Measurements from ENCODE around the gene ZNF107. TPM values are rescaled to one million over a fixed set of nuclear protein-coding genes. Genes with fewer than 3 reads are reported as not detected.

The ZNF107 gene
- total and polyA plus RNA-seq, 2 of the 4 experiments (the other 2 are of a cell fraction) = 2.0 to 2.5 TPM

DNA sequence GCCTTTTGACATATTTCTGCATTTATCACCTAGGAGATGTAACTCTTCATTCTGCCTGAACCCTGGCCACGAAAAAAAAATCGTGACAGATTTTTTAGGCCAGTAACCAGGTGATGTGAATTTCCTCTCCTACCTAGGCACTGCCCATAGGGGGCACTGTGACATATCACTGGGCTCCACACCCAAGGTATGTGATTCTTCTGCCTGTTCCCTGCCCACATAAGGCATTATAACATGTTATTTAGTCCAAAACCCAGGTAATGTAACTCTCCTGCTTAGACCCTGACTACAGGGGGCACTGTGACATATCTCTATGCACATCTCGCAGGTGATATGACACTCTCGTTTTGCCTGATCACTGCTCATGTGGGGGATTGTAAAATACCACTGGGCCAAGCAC is 29.5 kb upstream of the ZNF107 start:
- H3K4me1 ChIP-seq (ENCODE audit: control insufficient read depth, insufficient read depth, low read length) = no peaks in the 10 kb centered on the region
- dilution Hi-C loops (cut with HindIII; ENCODE audit: low sequenced_read_pairs, unreplicated experiment) = no loop called here
- no peak for ATAC-seq (ENCODE audit: low read depth)
- POLR2A ChIA-PET (ENCODE audit: unreplicated experiment) = no interaction called here
- H2BK20ac ChIP-seq (ENCODE audit: low read depth, low read length) = no peak overlapping the region
- H3K79me1 ChIP-seq (ENCODE audit: low read depth in 1 of 2, low read length in 2 of 2) = no peaks in the 10 kb centered on the region
- H3K14ac ChIP-seq (replicated peaks; ENCODE audit: low read depth, low read length) = no peak overlapping the region
- H3K4ac ChIP-seq (ENCODE audit: low read depth, low read length) = no peak overlapping the region
- no peak overlapping the region for H3K18ac ChIP-seq (ENCODE audit: low read depth, low read length)
- intact Hi-C loops (cut with micrococcal nuclease) = no loop called here
- no peak overlapping the region for H4K91ac ChIP-seq (ENCODE audit: insufficient read depth, low read depth, low read length)
- no TSS peak for BruUV-seq (replicated peaks)
- no peaks in the 10 kb centered on the region for H4K20me1 ChIP-seq (ENCODE audit: insufficient read depth, low read length)
- no peak overlapping the region for H2BK5ac ChIP-seq (ENCODE audit: low read depth, low read length, poor library complexity, severe bottlenecking)
- H3K27ac ChIP-seq (ENCODE audit: insufficient read depth, low read length) = no peak overlapping the region
- no peaks in the 10 kb centered on the region for H3K36me3 ChIP-seq (ENCODE audit: control insufficient read depth, insufficient read depth, low read length)
- no peak overlapping the region for H2BK120ac ChIP-seq (ENCODE audit: low read depth, low read length)
- no peaks in the 10 kb centered on the region for H3K9me1 ChIP-seq (ENCODE audit: insufficient read depth, low read length)
- H4K5ac ChIP-seq (ENCODE audit: low read depth, low read length) = no peak overlapping the region
- no peak overlapping the region for H4K8ac ChIP-seq (ENCODE audit: low read depth in 2 of 2, low read length in 2 of 2)
- TF ChIP-seq, protein P1, sequence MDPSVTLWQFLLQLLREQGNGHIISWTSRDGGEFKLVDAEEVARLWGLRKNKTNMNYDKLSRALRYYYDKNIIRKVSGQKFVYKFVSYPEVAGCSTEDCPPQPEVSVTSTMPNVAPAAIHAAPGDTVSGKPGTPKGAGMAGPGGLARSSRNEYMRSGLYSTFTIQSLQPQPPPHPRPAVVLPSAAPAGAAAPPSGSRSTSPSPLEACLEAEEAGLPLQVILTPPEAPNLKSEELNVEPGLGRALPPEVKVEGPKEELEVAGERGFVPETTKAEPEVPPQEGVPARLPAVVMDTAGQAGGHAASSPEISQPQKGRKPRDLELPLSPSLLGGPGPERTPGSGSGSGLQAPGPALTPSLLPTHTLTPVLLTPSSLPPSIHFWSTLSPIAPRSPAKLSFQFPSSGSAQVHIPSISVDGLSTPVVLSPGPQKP (IDR thresholded peaks at IDR 0.05; ENCODE audit: borderline replicate concordance, low read depth, low read length) = no peak
- TF ChIP-seq, protein P2, sequence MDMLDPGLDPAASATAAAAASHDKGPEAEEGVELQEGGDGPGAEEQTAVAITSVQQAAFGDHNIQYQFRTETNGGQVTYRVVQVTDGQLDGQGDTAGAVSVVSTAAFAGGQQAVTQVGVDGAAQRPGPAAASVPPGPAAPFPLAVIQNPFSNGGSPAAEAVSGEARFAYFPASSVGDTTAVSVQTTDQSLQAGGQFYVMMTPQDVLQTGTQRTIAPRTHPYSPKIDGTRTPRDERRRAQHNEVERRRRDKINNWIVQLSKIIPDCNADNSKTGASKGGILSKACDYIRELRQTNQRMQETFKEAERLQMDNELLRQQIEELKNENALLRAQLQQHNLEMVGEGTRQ (IDR thresholded peaks at IDR 0.05; ENCODE audit: low read depth, low read length) = no peak
- no peak for TF ChIP-seq MAFK (IDR thresholded peaks at IDR 0.05; ENCODE audit: low read depth, low read length)
- no peak for TF ChIP-seq BHLHE40 (IDR thresholded peaks at IDR 0.05; ENCODE audit: low read depth, low read length)
- TF ChIP-seq MXI1 (IDR thresholded peaks at IDR 0.05; ENCODE audit: borderline replicate concordance, low read depth, low read length) = no peak
- TF ChIP-seq RCOR1 (IDR thresholded peaks at IDR 0.05; ENCODE audit: insufficient replicate concordance, low read length) = no peak
- TF ChIP-seq FOS (IDR thresholded peaks at IDR 0.05; ENCODE audit: low read depth, low read length) = no peak
- TF ChIP-seq POLR2A (IDR thresholded peaks at IDR 0.05; ENCODE audit: low read depth, low read length) = no peak
- TF ChIP-seq SMC3 (IDR thresholded peaks at IDR 0.05; ENCODE audit: low read depth, low read length) = no peak
- no peak for TF ChIP-seq CHD1 (IDR thresholded peaks at IDR 0.05; ENCODE audit: low read depth, low read length)
- TF ChIP-seq NFE2L2 (IDR thresholded peaks at IDR 0.05; ENCODE audit: low read depth, low read length) = no peak
- TF ChIP-seq CEBPB (IDR thresholded peaks at IDR 0.05; ENCODE audit: low read depth, low read length) = no peak
- TF ChIP-seq RAD21 (IDR thresholded peaks at IDR 0.05; ENCODE audit: low read length) = no peak
- no peak for TF ChIP-seq MAZ (IDR thresholded peaks at IDR 0.05; ENCODE audit: borderline replicate concordance, low read depth, low read length)
- TF ChIP-seq, protein P3, sequence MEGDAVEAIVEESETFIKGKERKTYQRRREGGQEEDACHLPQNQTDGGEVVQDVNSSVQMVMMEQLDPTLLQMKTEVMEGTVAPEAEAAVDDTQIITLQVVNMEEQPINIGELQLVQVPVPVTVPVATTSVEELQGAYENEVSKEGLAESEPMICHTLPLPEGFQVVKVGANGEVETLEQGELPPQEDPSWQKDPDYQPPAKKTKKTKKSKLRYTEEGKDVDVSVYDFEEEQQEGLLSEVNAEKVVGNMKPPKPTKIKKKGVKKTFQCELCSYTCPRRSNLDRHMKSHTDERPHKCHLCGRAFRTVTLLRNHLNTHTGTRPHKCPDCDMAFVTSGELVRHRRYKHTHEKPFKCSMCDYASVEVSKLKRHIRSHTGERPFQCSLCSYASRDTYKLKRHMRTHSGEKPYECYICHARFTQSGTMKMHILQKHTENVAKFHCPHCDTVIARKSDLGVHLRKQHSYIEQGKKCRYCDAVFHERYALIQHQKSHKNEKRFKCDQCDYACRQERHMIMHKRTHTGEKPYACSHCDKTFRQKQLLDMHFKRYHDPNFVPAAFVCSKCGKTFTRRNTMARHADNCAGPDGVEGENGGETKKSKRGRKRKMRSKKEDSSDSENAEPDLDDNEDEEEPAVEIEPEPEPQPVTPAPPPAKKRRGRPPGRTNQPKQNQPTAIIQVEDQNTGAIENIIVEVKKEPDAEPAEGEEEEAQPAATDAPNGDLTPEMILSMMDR (conservative IDR thresholded peaks at IDR 0.05; ENCODE audit: low read depth, low read length) = no peak
- no peak for TF ChIP-seq RFX5 (IDR thresholded peaks at IDR 0.05; ENCODE audit: low read depth, low read length)
- H2BK15ac ChIP-seq (ENCODE audit: low read depth, low read length) = no peak overlapping the region
- H3K9ac ChIP-seq (ENCODE audit: low read depth, low read length) = no peak overlapping the region
- peaks cover 5% of the 10 kb centered on the region; the same call in 1 of the 2 replicates for H3K9me3 ChIP-seq (ENCODE audit: control insufficient read depth, insufficient read depth, low read length)
- no peak for DNase-seq
- no peak overlapping the region for H2AK5ac ChIP-seq (ENCODE audit: low read depth, low read length)
- H3K27me3 ChIP-seq (ENCODE audit: control insufficient read depth, insufficient read depth, low read length) = no peaks in the 10 kb centered on the region
- CTCF ChIA-PET = no interaction called here
- no peak overlapping the region for H2AK9ac ChIP-seq (replicated peaks; ENCODE audit: low read depth, low read length, poor library complexity)
- no CpG with 5 or more reads among the region's 4 CpGs for WGBS, 2 experiments (ENCODE audit: extremely low coverage in 2 of 2, insufficient read length in 1 of 2)
- in situ Hi-C loops (cut with MboI; ENCODE audit: low sequenced_read_pairs) = no loop called here
- no peak overlapping the region for H2AFZ ChIP-seq (replicated peaks; ENCODE audit: low read length, poor library complexity)
- H3K23ac ChIP-seq (ENCODE audit: low read depth, low read length) = no peak overlapping the region
- H3K4me2 ChIP-seq (ENCODE audit: low read depth, low read length) = no peak overlapping the region
- H3K4me3 ChIP-seq (ENCODE audit: insufficient read depth, low read depth, low read length) = no peak overlapping the region
- H3K56ac ChIP-seq (ENCODE audit: extremely low read depth, insufficient read depth, low read length) = no peak overlapping the region
